Inflammatory macrophage treated with lipopolysaccharide for 1 hour (primary cell): ENCODE data around the gene CLDN17.

Experiments used
- DNase-seq, 2 donors: peaks; one replicate each; pipeline ENCODE4 v3.0.0-alpha.2; 2020 to 2022

Gene CLDN17

DNA sequence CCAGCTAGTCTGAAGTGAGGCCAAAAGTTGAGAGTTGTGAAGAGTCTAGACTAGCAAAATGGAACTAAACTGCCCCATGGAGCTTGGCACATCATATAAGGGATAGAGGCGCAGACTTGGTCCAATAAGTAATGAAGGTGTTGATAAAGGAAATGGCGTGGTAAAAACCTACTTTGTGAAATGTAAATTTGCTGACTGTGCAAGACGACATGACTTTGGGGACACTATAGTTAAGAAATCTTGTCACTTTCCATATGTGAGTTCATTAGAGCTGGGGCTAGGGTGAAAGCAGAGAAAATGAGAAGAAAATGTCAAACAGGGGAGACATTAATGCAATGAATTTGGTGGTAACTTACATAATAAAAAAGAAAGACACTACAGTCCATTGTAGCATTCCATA lies 50.1 kb downstream of the CLDN17 start:
- DNase-seq: no peak
